Omental fat pad (tissue), 4 donors: ENCODE measurements around the gene NUP210L. TPM values are rescaled to one million over a fixed set of nuclear protein-coding genes. Genes with fewer than 3 reads are reported as not detected.

Experiments used
- ATAC-seq: fragments of 150-250 bp; one replicate; pipeline ENCODE4 v1.9.1; 2016; ENCODE audit warnings: mild to moderate bottlenecking, moderate library complexity; ENCODE audit not compliant: low FRiP score
- DNase-seq: peaks from one replicate; pipeline ENCODE4 v3.0.0-alpha.2; 2019; ENCODE audit warnings: low spot score
- CTCF ChIP-seq, 3 donors: fragments of 450-650 bp; IDR thresholded peaks; one replicate each; pipeline ENCODE4 v1.5.1; 2016 to 2017; ENCODE audit warnings: antibody characterized with exemption in 3 of 3, mild to moderate bottlenecking in 3 of 3, moderate library complexity in 2 of 3
- total RNA-seq, 4 donors: library from RNA; depleted of rRNA; stranded (reverse); fragments of >200 nt; gene quantifications; one replicate each; pipeline ENCODE4 v1.1.0, GENCODE V29; 2016

Gene NUP210L
- total RNA-seq: under 1 TPM in 3 of 4 donors, not detected in 1; 0.06 to 0.12 (median 0.09) TPM

GRCh38 chr1:154154534-154155191 lies at the start of gene NUP210L:
NUP210L (minus strand) TSS chr1:154155073.
- no peak for TF ChIP-seq CTCF (IDR thresholded peaks at IDR 0.05)
- DNase-seq (peak; percentile 54), ATAC-seq (peak; percentile 16)

- ATAC-seq (no peak), DNase-seq (no peak)
- no peak for TF ChIP-seq CTCF (IDR thresholded peaks at IDR 0.05)
These were observed 44.6 kb upstream of the NUP210L start for GRCh38 chr1:154199563-154199879.

- ATAC-seq: peak; percentile 61
- DNase-seq: no peak
These were observed 44.1 kb upstream of the NUP210L start for GRCh38 chr1:154198756-154199562.

GRCh38 chr1:154193821-154194220 lies 38.9 kb upstream of the NUP210L start:
- no peak for TF ChIP-seq CTCF (IDR thresholded peaks at IDR 0.05)
- no peak for ATAC-seq
- DNase-seq: no peak

More at GRCh38 chr1:154198756-154199562, 44.1 kb upstream of the NUP210L start:
- TF ChIP-seq CTCF (IDR thresholded peaks at IDR 0.05): no peak

- no peak for TF ChIP-seq CTCF (IDR thresholded peaks at IDR 0.05)
- ATAC-seq: no peak
- DNase-seq: no peak
These were observed 37.6 kb upstream of the NUP210L start for GRCh38 chr1:154192476-154192875.

- TF ChIP-seq CTCF (IDR thresholded peaks at IDR 0.05): no peak
- DNase-seq (no peak), ATAC-seq (no peak)
These were observed 37.2 kb upstream of the NUP210L start, which contains the start of gene TPM3 for GRCh38 chr1:154191990-154192461. TPM3 (minus strand) TSS chr1:154192100; CDS start chr1:154192018, 82 bp downstream.
